ENCODE results near the gene CCRL2.
"Not testable (repeated sequence)": the region's sequence is repeated elsewhere in the genome, so short reads cannot be mapped to it uniquely, and the experiment has no call there.

Gene CCRL2

DNA sequence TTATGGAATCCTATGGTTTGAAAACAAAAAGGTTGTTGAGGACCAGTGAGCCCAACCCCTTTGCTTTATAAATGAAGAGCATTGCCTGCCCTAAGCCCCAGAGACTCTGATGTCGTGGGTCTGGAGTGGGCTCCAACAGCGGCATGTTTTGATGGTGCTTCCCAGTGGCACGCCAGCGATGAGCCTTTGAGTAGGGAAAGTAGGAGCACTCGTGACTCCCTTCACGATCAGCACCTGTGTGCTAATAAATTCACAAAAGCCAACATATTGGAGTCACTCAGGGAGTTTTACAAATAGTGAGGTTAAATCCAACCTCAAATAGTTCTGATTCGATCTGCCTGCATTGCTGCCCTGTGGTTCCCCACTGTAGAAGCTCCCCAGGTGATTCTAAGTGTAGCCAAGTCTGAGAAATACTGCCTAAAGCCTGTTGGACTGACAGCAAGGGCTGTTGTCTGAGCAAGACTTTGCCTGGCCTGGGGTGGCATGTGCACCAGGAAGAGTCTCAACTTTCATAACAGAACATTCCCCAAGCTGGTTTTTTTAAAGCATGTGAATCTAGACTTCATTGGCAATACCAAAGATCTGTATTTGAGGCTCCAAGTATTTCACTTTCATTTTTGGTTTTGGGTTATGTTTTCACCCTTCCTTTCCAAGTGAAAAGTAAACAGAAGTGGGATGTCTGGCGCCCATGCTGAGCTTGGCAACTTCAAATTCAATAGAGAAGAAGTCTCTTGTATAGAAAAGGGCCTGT, 26.4 kb upstream of the CCRL2 start:
- no peak for DNase-seq

DNA sequence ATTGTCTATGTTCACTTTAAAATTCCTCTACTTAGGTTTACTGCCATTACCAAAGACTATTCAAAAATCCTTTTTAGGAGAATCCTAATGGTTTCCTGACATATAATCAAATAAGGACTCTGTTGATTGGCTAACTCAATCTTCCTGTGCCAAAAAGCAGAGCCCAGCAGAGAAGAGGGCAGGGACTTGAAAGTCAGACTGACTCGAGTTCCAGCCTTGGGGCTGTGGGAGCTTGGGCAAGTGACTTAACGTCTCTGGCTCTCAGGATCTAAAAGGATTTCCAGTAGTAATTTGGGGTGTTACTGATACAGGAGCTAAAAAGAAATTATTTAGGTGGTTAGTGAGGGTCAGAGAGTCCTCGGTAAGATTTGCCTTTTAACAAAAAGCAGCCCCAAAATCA, 25.4 kb upstream of the CCRL2 start:
- DNase-seq, result no peak

DNA sequence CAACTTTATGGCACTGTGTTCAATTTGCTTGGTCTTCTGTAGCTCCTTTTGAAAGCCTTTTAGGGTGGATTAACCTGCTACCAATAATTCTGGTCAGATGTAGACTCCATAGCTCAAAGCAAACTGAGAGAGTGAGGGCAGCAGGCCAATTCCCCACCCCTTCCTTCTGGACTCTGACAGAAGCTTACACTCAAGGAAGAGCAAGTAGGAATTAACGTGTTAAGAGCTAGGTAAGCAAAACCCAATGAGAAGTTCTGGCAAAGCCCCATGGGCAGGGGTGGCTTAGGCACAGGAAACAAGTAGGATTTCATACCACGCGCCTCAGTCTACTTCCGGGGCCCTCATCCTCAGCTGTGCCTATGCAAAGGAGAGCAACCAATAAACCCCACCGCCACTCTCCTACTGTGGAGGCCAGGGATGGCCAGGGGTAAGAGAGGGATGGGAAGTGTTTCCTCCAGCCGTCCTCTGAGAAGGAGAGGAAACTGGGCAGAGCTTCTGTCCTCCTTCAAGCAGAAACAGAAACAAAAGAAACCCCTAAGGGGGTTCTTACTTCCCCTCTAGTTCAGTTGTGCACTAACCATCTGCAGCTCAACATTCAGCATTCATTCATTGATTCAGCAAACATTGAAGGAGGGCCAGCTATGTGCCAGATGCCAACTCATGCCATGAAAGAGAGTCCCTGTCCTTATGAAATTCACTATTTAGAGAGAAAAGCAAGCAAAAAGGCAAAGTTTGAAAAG, 23.7 kb upstream of the CCRL2 start:
- DNase-seq, result no peak

- no peak for DNase-seq
Measured at GRCh38 chr3:46383951-46384330, 23.1 kb upstream of the CCRL2 start.

GRCh38 chr3:46386205-46386604, 20.9 kb upstream of the CCRL2 start:
- no peak for DNase-seq

DNA sequence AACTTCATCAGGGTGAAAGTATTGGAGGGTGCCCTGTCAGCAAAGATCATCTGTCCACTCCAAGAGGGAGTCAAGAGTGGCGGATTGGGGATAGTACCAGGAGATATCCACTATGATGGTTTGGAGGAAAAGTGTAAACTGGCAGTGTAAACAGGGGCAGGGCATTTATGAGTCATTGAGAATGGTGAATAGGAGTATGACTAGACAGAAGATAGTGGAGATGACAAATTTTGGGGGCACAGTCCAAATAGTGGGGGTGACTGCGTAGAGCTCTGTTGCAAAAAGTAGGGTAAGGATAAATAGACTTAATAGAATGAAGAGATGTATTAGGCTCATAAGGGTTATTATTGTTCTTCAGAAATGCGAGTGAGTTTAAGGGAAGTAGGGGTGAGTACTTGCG, 18.2 kb upstream of the CCRL2 start:
- DNase-seq, result not testable (repeated sequence)

DNA sequence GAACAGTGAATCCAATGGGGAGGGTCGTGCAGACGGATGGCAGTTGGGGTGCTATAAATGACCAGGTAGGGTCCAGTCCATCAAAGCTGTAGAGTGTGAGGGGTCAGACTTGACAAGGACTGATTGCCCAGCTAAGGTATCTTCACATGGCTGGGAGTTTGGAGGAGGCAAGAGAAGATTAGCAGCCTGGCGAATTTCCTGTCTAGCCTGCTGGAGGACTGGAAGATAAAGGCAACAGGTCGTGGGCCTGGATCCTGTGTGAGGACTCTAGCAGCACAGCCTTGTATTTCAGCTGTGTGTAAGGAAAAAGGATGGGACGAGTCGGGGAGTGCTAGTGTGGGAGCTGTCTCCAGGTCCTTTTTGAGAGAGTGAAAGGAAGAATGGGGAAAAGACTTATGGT, 17.8 kb upstream of the CCRL2 start:
- DNase-seq, result no peak

DNA sequence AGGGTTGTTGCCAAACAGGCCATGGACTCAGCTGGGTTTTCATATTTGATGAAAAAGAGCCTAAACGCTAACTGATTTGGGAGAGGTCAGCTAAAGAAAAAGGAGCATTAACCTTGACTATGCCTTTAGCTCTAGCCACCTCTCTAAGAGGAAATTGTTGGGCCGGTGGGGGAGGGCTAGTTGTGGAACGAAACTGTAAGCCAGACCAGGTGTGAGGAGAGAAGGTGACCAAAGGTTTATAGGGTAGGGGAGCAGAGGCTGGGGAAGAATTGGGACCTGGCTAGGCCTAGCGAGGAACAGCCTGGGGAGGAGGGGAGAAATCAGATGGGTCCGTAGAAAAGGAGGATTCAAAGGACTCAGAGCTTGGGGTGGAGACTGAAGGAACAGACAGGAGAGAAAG, 15.5 kb upstream of the CCRL2 start:
- DNase-seq, result not testable (repeated sequence)

DNA sequence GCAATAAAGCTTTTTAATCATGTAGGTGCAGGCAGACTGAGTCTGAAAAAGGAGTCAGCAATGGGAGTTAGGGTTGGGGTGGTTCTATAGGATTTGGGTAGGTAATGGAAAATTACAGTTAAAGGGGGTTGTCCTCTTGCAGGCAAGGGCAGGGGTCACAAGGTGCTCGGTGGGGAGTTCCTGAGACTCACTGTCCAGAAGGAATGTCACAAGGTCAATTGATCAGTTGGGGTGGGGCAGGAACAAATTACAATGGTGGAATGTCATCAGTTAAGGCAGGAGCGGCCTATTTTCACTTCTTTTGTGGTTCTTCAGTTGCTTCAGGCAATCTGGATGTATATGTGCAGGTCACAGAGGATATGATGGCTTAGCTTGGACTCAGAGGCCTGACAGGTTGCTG, 14.0 kb upstream of the CCRL2 start:
- no peak for DNase-seq

- no peak for DNase-seq
Measured at GRCh38 chr3:46393554-46394434, 13.3 kb upstream of the CCRL2 start.

GRCh38 chr3:46395210-46395661, 11.8 kb upstream of the CCRL2 start:
- DNase-seq, result no peak

DNA sequence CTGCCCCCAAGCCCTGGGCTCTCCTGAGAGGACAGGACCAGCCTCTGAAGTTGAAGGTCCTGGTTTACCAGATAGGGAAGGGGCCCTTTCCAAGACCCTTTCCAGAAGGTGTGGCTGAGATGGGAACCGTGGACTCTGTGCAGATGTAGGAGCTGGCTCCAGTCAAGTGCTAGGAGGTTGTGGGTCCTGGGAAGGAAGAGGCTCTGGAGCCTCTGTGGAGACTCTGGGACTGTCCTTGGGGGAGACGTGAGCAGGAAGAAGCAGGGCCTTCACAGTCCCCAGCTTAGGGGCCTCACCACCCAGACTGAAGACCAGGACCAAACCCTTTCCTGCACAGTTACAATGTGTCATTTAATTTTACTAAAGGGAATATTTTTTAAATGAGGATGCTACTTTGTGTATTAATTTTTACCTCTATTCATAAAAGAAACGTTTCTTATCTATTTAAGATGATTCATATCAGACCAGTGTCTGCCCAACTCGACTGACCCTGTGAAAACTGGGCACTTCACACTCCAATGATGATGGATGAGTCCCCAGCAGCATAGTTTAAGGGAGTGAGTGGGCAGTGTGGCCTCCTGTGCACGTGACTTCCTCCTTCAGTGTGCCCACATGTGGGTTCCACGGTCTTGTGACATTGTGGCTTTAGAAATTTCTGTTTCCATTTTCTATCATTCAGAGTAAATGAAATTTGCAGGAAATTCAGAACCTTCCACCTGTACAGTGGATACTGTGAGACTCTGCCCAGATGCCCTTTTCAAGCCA, 11.1 kb upstream of the CCRL2 start:
- no peak for DNase-seq

DNA sequence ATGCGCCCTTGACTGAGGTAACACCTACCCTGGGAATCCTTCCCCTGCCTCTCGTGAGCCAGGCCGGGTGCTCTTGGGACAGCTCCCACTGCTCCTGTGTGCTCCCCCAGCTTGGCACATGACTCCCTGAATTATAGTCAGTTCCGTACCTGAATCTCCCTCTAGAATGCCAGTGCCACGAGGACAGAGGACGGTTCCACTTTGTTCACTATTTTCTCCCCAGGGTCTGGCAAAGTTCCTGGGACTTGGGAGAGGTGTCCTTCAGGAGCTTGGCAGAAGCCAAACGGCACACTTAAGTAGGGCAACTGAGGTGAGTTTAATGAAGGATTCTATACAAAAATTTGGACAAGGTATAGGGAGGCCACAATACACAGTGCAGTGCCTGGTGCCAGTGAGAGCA, 9.9 kb upstream of the CCRL2 start:
- no peak for DNase-seq

- no peak for DNase-seq
Measured at GRCh38 chr3:46398186-46398955, 8.7 kb upstream of the CCRL2 start.

DNA sequence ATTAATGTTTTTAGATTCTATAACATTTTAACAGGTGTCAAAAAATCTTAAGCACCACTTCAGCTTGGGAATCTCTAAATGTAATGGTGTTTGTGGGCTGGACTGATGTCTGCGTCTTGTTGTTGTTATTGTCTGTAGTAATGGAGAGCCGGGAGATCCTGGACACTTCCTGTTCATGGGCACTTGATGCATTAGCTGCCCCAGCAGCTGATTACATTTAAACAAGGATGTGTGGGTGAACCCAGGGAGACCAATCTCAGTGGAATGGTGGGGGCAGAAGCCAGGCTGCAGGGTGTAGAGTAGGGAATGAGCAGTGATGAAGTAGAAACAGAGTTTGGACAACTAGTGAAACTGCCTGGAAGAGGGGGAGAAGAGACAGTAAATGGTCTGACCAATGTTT, 8.0 kb upstream of the CCRL2 start:
- DNase-seq, result no peak

DNA sequence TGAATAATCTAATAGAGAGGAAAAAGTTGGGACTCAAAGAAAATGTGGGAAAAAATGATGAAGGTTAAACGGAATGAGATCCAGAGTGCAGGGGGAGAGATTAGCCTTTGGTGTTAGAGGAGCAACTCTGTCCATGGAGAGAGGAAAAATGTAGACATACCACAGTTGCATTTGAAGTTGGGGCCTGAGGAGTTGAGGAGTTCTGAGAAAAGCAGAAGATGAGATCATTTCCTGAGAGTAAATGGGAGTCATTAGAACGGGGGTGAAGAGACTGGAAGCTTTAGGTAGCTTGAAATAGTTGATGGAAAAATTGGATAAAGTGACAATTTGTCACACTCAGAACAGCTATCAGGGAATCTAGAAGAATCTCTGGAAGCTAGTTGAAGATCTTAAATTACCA, 7.5 kb upstream of the CCRL2 start:
- no peak for DNase-seq

DNA sequence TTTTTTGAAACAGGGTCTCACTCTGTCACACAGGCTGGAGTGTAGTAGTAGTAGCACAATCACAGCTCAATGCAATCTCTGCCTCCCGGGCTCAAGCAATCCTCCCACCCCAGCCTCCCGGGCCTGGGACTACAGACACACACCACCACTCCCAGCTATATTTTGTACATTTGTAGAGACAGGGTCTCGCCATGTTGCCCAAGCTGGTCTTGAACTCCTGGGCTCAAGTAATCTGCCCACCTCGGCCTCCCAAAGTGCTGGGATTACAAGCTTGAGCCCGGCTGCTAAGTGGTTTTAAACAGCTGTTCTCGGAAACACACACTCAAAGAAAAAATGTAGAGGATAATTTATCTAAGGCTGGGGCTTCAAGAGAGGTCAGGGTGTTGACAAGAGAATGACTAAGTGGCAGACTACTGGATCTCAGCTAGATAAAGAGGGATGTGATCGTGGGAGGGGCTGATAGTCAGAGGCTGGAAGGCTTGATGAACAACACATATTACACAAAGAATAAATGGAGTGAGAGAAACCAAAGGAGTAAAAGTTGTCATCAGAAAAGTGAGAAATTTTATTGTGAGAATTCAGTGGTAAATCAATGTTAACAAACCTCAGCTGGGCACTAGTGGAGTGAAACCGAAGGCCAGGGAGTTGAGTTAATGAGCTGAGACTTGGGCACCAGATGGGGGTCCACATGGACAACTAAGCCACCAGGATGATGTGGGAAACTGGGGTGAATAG, 6.9 kb upstream of the CCRL2 start:
- DNase-seq, result no peak

DNA sequence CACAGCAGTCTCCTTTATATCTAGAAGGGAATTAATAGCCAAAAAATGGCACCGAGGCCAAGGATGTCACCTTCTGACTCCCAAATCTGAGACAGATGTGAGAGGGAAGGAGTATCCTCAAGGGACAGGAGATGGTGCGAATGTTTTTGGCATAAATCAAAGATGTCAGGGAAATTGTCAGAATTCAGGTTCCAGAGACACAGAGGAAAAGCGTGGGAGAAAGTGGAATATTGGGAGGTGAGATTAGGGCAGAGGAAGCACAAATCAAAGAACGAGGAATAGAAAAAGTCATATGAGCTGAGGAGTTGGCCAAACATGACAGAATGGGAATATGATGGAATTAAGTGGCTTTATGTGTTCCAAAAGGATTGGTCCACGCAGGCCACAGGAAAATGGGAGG, 6.2 kb upstream of the CCRL2 start:
- no peak for DNase-seq

DNA sequence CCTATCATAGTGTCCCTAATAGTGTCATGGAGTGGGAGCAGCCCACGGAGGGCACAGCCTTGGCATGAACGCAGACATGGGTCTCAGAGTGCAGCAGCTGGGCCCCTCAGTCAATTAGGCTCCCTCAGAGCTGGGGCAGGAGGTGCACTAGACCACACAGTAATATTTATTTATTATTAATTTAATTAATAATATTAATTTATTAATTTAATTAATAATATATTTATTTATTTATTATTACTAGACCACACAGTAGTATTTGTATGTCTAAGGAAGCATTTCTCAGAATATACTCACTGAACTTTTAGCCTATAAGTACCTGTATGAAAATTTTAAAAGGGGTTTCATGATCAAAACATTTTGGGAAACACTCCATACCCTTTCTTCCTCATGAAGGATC, 5.5 kb upstream of the CCRL2 start:
- DNase-seq, result no peak

GRCh38 chr3:46402902-46403301, 4.2 kb upstream of the CCRL2 start:
- DNase-seq, result not testable (repeated sequence)

DNA sequence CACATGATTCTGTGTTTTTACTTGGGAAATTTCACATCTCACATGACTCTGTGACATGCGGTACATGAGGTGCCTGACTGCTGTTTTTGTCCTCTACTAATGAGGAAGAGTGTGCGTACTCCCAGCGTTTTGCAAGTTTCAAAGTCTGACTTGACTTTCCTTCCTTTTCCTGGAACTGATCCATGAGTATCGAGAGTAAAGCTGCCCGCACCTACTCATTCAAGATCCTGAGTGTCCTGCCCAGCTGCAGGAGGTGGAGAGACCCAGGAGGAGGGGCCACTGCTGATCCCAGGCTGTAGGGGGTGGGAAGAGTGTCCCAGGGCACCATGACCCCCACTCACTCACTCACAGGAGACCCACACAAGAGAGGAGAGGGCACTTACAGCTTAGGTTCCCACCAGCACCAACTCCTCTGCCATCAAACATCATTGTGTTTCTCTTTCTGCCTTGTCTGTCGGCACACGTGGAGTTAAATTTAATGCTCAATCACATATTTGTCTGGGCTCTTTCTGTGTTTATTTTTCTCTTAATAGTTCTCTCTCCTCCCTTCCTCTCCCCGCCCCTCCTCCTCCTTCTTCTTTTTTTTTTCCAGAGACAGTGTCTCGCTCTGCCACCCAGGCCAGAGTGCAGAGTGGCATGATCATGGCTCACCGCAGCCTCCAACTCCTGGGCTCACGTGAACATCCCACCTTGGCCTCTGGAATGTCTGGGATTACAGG, 1.6 kb upstream of the CCRL2 start:
- DNase-seq, result no peak

Data from activated T-cell treated with anti-CD3 and anti-CD28 coated beads for 4 hours (primary cell).